Body of pancreas (tissue), 4 donors: ENCODE results near the gene KNSTRN.

ENCODE experiments used
- POLR2A ChIP-seq, 3 donors: fragments of 450-650 bp; IDR thresholded peaks; one replicate each; pipeline ENCODE4 v1.6.1; 2016; ENCODE audit warnings: antibody characterized with exemption in 3 of 3, mild to moderate bottlenecking in 2 of 3
- TF ChIP-seq, protein P1 (sequence below), 7 experiments: fragments of 450-650 bp in 4 of 7; fragments of 200-600 bp in 3 of 7; sonication (generic) in 3 of 7; IDR thresholded peaks; one replicate each; pipeline ENCODE4 v1.5.1; 2016 to 2019; ENCODE audit warnings: antibody characterized with exemption in 7 of 7

GRCh38 chr15:40380636-40381035 is 1.9 kb upstream of the KNSTRN start:
- no peak for TF ChIP-seq POLR2A (IDR thresholded peaks at IDR 0.05)
- TF ChIP-seq, protein P1, sequence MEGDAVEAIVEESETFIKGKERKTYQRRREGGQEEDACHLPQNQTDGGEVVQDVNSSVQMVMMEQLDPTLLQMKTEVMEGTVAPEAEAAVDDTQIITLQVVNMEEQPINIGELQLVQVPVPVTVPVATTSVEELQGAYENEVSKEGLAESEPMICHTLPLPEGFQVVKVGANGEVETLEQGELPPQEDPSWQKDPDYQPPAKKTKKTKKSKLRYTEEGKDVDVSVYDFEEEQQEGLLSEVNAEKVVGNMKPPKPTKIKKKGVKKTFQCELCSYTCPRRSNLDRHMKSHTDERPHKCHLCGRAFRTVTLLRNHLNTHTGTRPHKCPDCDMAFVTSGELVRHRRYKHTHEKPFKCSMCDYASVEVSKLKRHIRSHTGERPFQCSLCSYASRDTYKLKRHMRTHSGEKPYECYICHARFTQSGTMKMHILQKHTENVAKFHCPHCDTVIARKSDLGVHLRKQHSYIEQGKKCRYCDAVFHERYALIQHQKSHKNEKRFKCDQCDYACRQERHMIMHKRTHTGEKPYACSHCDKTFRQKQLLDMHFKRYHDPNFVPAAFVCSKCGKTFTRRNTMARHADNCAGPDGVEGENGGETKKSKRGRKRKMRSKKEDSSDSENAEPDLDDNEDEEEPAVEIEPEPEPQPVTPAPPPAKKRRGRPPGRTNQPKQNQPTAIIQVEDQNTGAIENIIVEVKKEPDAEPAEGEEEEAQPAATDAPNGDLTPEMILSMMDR (IDR thresholded peaks at IDR 0.05), result no peak
